ENCODE measurements around the gene PODN.

PODN gene

DNA sequence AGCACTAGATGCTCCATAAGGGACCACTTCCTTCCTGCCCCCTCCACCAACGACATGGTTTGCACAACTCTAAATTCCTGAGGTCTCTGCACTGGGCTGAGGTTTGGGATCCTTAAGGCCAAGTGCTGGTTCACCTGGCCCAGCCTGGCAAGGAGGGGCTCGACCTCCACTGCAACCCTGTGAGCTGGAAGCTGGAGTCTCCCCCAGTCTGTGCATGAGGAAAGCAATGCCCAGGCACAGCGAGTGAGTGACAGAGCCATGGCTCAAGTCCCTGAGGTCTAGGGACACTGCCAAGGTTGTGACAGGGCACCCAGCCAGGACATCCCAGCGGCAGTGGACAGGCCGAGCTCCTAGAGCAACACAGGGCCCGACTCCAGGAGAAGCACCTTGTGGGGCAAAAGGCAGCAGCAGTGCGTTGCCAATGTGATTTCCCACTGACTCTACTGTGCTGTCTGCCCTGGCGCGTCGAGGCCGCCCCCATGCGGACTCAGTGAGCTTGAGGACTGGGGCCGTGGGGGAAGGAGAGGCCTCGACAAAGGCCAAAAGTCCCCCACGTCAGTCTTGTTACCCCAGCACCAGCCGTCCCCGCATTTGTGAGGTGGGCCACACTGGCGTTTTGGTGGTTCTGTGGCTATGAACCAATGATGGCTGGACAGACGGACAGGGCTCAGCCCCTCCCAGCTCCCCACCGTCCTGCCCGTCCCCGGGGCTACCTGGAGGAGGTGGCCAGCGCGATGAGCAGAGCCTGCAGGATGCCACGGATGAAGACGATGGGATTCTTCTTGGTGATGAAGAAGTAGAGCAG is 30.0 kb downstream of the PODN start:
- no peak for DNase-seq

DNA sequence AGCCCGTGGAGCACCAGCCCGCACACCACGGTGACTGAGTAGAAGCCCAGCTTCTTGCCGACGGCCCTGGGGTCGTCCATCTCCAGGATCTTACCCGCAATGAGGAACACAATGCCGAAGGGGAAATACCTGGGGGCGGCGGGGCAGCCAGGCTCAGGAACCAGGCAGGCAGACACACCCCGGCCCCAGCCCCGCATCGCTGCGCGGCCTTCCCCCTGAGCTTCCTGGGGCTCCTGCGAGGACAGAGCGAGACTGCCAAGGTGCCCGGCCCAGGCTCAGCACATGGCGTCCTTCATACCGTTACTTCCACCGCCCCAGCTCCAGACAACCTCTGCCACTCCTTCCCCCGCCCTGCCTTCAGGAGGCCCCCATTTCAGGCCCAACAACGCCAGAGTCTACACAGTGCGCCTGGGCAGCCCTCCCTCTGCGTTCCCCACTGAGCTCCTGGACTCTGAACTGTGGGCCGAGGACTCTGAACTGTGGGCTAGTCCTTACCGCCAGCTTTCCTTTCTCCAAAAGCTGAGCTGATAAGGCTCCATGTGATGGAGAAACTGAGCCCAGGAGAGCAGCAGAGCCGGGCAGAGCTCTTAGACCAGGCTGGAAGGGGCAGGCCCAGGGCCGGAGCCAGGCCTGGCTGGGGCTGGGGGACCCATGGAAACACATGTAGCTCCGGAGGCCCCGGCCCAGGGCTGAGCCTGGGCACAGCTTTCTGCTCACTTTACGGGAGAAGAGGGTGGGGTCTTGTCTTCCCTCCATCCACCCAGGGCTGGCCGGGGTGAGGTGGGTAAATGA is 30.8 kb downstream of the PODN start:
- DNase-seq: no peak

DNA sequence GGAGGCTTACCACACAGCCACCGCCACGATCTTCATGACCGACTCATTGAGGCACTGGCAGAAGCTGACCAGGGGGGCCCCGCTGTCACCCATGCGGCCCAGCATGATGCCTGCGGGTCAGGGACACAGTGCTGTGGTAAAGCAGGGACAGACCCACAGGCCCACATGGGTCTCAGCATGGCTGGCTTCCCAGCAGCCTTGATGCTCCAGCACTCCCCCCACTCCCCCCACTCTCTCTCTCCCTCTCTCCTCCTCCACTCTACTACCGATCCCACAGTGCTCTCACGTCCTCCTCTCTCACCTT is 31.4 kb downstream of the PODN start:
- no peak for DNase-seq

DNA sequence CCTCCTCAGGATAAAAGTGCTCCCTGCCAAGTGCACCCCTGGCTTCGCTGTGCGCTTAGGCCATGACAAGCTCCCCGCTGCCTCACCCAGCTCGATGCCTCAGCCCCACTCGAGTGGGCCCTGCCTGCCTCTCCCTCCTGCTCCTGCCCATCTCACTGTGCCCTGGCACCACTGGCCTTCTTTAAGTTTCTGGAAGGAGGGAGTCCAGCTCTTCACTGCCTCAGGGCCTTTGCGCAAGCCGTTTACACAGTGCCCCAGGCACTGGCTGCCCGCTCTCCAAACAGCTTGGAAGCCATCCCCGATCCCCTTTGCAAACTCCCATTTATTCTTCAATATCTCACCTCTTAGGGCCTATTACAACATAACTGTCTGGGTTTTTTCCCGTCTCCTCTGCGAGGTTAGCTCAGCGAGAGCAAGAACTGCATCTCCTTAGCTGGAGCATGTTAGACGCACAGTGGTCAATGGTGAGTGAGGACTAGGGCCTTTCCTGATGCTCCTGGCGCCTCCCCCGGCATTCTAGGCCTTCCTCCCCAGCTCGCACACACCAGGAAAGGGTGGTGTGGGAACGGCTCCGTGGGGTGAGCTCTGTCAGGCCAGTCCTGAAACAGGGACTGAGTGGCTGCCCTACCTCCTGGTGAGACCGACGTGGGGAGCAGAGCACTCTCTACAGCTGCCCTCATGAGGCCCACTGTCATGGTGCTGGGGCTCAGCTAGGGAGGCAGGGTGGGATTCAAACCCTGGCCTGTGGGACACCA is 31.9 kb downstream of the PODN start:
- no peak for DNase-seq

DNA sequence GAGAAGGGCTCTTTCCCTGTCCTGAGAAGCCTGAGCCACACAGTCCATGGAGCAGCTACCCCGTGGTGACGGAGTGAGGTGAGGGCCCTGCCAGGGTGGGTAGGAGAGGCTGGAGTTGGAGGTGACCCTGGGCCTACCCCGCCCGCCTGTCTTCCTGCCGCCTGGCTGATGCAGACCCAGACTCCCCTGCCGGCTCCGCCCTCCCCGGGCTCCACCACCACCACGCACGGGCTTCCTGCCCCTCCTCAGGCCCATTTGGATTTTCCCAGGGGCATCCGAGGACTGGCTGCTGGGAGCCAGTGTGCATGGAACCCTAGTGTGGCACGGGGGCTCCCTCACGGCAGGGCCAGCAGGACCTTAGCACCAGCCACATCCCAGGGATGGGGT is 32.5 kb downstream of the PODN start:
- no peak for DNase-seq

DNA sequence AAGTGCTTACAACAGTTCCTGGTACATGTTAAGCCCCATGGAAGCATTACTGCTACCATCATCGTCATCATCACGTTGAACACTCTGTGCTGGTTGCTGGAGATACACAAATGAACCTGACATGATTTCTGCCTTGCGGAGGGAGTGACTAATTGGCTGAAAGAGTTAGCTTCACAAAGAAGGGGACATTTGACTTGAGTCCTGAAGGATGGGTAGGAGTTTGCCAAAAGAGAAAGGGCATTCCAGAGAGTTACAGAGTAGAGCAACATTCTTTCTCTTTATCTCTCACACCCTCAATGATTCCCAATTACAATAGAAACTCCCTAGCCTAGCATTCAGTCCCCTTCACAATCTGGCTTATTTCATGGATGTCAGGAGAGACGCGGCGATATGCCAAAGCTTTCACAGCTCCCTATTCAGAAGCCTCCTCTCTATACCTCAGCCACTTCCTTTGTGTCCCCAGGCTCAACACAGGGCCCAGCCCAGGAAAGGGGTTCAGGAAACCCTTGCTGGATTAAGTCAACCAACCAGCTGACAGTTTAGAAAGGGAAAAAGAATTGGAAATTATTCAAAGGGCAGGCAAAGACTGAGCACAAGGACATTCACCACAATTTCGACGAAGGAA is 42.4 kb downstream of the PODN start:
- no peak for DNase-seq

DNA sequence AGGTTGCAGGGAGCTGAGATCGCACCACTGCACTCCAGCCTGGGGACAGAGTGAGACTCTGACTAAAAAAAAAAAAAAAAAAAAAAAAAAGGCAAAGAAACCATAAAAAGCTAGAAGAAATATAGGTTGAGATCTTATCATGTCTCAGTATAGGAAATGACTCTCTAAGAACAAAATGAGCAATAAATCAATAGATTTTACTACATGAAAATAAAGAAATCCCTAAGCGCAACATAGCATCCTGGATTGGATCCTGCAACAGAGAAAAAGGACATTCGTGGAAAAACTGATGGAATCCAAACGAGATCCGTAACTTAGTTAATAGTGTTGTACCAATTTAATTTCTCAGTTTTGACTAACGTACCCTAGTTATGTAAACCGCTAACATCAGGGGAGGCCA is 45.1 kb downstream of the PODN start:
- no peak for DNase-seq

DNA sequence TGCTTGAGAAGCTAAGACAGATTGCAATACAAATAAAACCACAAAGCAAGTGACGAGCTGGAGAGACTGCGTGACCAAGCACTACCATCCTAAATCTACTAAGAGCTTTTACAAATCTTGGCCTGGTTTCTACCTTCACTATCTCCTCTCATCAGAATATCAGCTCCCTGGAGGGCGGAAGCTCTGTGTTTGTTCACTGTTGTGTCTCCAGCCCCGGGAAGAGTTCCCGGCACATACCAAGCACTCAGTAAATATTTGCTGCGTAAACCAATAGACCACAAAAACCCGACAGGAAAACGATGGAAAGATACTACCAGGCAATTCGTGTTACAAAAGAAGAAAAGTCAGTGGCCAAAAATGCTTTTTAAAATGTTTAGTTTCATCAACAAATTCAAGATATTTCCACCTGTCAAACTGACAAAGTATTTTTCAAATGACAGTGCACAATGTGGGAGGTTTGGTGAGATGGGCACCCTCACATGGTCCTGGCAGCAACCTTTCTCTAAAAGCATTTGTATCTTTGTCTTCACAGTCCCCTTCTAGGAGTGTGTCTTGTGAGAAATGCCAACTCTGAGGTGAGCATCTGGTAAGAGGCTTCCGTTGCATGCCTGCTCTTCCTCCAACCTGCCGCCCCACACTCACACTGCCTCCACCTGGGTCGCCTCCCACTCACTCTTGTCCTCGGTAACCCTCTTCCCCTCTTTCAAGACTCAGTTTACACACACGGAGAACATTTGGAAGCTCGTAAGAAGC is 45.7 kb downstream of the PODN start:
- no peak for DNase-seq

DNA sequence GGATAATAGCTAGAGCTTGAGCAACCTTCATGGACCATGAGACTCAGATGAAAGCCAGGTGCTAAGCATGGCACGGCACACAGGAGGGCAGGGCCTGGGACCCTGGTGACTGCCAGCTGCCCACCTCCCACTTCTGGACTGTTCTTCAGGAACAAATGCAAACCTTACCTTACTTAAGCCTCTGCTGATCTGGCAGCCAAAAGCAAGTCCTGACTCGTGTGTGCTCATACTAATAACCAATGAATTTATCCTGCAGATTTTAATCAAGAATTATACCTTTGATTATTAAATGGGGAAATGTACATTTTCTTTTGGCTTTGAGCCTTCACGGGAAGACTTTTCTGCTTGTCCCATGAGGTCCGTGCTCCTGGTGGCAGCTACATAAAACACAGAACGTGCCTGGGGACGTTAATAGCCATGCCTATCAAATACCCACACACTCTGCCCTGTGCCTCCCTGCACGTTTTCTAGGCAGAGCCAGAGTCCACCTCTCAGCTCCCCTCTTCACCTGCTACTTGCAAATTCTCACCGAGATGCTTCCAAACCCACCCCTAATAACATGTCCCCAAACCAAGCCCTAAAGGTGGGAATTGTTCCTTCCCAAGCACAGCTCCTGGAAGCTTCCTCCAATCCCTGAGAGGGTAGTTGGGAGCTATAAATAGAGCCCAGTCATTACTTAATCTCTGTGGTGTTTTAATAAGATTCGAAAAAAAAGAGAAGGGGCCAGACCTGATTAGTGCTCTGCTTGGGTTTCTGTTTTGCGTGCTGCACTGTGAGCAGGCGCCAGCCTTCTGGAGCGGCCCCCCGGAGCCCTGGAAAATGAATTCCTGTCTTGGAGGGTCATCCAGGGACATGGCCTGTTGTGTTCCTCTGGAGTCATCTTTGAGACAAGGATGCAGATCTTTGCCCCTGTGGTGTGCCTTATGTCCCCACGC is 46.9 kb downstream of the PODN start:
- DNase-seq: no peak

DNA sequence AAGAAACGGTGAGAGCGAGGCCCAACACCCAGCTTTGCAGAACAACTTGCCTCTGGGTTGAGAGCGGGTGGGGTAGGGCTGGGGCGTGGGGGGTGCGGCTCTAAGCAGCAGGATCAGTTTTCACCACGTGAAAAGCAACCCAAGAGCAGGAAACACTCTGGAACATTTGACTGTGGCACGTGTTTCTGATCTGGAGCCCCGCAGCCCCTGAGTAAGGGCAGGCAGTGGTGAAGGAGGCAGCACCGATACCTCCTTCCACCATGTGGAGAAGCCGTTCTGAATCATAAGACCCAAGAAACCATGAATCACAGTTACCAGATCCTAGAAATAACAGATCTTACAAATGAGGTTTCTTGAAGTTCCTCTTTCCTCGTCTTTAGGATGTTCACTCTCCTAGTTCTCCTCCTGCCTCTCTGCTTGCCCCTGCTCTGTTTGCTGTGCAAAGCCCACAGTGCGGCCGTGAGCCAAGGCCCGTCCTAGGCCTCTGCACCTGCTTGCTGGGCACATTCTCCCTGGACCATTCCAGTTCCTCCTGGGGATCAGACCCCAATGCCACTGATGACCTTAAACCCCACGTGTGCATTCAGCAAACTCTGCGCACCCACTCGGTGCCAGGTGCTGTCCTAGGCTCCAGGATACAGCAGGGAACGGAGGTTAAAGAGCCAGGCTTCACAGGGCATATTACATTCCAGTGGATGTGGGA is 48.5 kb downstream of the PODN start:
- DNase-seq: no peak

DNA sequence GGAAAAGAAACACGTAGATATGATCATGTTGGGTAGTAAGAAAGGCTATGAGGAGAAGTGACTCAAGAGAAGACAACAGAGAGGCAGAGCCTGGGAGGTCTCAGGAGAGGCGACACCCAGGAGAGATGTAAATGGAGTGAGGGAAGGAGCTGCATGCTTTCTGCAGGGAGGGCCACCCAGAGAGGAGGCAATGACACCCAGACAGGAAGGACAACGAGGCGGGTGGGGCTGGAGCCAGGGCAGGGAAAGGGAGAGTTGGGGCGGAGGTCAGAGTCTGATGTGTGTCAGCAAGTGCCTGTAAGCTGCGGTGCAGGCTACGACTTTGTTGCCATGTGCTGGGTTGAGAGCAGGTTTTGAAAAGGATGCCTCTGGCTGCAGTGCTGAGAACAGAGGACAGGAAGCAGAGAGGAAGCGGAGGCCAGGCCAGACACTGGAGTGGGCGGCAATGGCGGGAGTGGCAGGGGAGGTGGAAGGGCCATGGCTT is 49.1 kb downstream of the PODN start:
- no peak for DNase-seq

DNA sequence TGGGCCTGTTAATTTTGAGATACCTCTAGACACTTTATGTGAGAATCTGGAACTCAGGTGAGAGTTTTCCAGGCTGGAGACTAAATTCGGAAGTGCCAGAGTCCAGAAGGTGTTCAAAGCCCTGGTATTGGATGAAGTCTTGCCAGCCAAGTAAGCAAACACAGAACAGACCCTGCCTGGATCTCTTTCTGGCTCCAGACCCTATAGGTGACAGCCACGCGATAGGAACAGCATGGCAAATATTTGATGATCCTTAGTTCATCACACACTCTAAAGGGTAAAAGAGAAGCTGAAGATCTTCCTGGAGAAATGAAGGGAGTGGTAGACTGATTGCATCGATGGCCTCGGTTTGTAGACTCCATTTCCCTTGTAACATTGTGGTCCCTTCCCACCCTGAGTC is 49.7 kb downstream of the PODN start:
- no peak for DNase-seq

DNA sequence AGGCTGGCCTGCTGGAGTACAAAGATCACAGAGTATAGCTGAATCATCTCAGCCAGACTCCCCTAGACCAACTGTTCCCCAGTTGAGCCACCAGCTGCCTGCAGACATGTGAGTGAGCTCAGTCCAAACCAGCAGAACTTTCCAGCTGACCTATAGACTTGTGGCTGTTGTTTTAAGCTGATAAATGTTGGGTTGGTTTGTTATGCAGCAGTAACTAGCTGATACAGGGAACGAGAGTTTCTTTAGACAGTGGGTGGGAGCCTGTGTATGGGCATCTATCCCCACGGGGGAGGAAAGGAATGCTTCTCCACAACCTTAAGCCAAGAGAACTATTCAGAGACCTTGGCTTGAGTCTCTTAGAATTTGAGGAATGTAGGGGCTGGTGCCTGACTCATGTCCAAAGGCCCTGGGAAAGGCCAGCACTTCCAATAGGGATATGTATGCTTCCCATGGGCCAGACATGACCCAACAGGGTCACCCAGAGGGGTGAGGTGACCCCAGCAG is 50.3 kb downstream of the PODN start:
- DNase-seq: no peak

DNA sequence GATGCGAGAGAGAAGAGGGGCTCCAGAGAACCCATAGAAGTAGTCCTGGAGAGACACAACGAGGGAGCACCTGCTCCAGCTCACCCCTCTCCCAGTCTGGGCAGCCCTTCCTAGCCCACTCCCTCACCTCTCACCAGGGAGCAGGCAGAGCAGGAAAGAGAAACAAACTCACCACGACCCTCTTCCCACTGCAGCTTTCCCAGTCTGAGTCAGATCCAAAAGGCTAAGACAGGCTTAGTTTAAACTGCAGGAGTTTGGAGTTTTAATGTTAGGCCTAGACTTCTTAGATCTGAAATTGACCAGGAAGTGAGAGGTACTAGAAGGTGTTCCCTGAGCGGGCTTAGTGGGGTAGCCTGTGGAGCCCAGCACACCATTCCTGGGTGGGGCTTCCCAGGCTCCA is 50.8 kb downstream of the PODN start:
- DNase-seq: no peak

DNA sequence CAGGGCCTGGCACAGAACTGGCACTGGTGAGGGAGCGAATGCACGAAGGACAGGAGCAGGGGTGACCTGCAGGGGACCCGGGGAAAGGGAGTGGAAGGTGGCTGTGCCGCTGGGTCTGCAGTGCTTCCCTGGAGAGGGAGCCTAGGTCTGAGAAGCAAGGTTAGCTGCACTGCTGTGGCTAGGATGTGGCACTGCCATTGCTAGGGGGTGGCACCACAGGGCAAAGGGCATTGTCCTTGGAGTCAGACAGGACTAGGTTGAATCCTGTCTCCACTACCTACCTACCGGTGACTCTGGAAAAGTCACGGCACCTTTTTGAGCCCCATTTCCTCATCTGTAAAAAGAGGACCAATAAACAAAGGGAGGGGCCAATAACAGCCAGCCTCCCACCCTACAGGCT is 52.1 kb downstream of the PODN start:
- DNase-seq: no peak

DNA sequence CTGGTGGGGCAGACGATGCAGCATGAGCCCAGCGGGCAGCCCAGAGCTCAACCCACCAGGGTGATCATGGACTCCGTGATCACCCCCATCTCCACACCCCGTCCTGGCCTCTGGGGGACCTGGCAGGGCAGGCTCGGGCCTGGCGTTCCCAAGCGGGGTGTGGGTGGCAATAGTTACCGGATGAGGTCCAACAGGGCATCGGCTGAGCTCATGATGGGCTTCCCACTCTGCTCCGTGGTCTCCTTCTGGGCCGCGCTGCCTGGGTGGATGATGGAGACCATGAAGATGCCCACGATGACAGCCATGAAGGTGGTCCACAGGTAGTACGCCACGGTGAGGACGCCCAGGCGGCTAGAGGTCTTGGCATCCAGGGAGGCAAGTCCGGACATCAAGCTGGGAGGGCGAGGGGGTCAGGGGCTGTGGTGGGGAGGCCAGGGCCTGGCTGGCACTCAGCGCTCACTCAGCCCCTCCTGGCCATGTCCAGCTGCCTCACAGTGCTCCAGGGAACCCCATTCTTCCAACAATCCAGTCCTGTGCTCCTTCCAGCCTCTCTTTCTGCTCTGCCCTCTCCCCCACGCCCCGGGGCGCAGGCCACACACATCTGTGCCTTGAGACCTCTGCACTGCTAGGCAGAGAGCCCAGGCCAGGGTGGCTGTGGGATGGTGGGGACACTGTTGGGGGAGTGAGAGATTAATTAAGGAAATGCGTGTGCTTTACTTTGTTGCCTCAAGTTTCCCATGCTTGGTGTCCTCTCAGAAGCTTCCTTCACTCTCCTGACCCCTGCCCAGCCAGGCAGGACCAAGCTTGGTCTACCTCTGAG is 52.8 kb downstream of the PODN start:
- DNase-seq: no peak

DNA sequence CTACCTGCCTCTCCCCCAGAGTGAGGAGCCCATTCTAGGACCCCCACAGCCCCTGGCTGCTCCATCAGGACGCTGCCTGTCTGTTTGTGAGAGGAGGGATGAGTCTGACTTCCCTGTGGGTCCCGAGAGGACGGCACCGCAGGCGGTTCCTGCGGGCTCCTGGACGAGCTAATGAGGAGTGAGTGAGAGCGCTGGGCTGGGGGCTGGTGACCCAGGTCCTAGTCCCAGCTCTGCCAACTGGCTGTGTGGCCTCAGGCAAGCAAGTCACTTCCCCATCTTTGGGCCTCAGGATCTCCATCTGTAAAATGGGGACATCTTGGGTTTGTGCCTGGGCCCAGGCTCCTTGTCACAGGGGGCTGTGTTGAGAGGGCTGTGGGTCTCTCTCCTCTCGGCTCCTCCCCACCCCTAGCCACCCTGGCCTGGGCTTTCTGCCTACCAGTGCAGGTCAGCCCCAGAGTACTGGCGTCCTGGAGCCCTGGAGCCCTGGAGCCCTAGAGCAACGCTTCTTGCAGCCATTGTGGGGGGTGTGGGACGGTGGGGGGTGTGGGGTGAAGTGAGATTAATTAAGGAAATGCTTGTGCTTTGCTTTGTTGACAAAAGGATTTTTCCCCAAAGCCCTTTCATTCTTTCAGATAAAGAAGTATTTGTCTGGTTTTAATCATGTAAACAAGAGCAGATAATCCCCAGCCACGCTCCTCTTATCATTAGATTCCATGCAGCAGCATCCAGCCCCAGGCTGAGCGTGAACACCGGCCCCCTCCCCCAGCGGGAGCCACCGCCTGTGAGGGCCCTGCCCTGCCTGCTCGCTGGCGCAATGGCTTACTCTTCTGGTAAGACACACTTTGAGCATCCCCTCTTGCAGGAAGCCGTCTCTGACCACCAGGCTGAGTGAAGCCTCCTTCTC is 53.6 kb downstream of the PODN start:
- no peak for DNase-seq

DNA sequence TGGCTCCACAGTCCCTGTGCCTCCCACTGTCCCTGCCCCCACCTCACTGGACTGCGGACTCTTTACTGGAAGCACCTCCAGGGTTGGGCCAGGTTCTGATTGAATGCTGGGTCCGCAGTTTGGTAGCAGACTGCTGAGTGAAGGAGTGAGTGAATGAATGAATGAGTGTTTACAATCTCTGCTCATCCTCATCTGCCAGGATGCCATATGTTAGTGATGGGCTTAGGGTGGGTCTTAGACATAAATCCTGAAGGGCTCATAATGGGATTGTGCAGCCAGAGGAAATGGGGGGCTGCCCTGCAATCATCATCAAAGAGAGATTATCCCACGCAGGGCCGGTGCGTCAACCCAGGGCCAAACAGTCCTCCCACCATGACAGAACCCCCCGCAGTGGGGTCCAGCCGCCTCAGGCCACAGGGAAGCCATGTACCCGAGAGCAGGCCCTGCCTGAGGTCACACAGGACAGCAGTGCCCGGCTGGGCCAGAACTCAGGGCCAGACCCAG is 54.3 kb downstream of the PODN start:
- no peak for DNase-seq

All from CD4-positive, alpha-beta T cell treated with Interleukin-12 subunit alpha and Interleukin-12 subunit beta, for 1 hour (primary cell).